ENCODE results near the gene SOS1. TPM values are rescaled to one million over a fixed set of nuclear protein-coding genes. Genes with fewer than 3 reads are reported as not detected.

SOS1 gene
- total RNA-seq, 1 experiment from 2014 or later = 28.4 TPM

- no peak for ATAC-seq
Observed at GRCh38 chr2:38933653-38934052, 187.2 kb downstream of the SOS1 start.

GRCh38 chr2:38932586-38932985 lies 188.3 kb downstream of the SOS1 start:
- no peak for ATAC-seq

More at GRCh38 chr2:38933653-38934052, 187.2 kb downstream of the SOS1 start:
- TF ChIP-seq, protein P1, sequence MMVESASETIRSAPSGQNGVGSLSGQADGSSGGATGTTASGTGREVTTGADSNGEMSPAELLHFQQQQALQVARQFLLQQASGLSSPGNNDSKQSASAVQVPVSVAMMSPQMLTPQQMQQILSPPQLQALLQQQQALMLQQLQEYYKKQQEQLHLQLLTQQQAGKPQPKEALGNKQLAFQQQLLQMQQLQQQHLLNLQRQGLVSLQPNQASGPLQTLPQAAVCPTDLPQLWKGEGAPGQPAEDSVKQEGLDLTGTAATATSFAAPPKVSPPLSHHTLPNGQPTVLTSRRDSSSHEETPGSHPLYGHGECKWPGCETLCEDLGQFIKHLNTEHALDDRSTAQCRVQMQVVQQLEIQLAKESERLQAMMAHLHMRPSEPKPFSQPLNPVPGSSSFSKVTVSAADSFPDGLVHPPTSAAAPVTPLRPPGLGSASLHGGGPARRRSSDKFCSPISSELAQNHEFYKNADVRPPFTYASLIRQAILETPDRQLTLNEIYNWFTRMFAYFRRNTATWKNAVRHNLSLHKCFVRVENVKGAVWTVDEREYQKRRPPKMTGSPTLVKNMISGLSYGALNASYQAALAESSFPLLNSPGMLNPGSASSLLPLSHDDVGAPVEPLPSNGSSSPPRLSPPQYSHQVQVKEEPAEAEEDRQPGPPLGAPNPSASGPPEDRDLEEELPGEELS (CRISPR knock-in tag; IDR thresholded peaks at IDR 0.05) = no peak
- TF ChIP-seq ZNF232 (CRISPR knock-in tag; IDR thresholded peaks at IDR 0.05) (no peak), SMAD4 (CRISPR knock-in tag; IDR thresholded peaks at IDR 0.05) (no peak), ZNF138 (CRISPR knock-in tag; conservative IDR thresholded peaks at IDR 0.05) (no peak), FOXP1 (CRISPR knock-in tag; IDR thresholded peaks at IDR 0.05; ENCODE audit: borderline replicate concordance) (no peak)
- TF ChIP-seq, protein P2, sequence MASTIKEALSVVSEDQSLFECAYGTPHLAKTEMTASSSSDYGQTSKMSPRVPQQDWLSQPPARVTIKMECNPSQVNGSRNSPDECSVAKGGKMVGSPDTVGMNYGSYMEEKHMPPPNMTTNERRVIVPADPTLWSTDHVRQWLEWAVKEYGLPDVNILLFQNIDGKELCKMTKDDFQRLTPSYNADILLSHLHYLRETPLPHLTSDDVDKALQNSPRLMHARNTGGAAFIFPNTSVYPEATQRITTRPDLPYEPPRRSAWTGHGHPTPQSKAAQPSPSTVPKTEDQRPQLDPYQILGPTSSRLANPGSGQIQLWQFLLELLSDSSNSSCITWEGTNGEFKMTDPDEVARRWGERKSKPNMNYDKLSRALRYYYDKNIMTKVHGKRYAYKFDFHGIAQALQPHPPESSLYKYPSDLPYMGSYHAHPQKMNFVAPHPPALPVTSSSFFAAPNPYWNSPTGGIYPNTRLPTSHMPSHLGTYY (CRISPR knock-in tag; IDR thresholded peaks at IDR 0.05) = no peak
- H3K27me3 Mint-ChIP-seq (ENCODE audit: low read depth) = no peaks in the 10 kb centered on the region
- no peak overlapping the region for H3K27ac Mint-ChIP-seq
- ChIA-PET POLR2A (interaction anchor here (1.0 kb wide), 1 partner anchor 182 kb away, joined by 3 read pairs; no protein-coding TSS in a partner anchor), CTCF (no interaction called here)
- no peaks in the 10 kb centered on the region for H3K9me3 Mint-ChIP-seq
- no peak overlapping the region for H3K4me3 Mint-ChIP-seq
- no peak for DNase-seq (ENCODE audit: low spot score)
- H3K4me1 Mint-ChIP-seq = no peaks in the 10 kb centered on the region
- no peaks in the 10 kb centered on the region for H3K36me3 Mint-ChIP-seq

More at GRCh38 chr2:38932586-38932985, 188.3 kb downstream of the SOS1 start:
- no peak overlapping the region for H3K27ac Mint-ChIP-seq
- no peaks in the 10 kb centered on the region for H3K4me1 Mint-ChIP-seq
- TF ChIP-seq, protein P3, sequence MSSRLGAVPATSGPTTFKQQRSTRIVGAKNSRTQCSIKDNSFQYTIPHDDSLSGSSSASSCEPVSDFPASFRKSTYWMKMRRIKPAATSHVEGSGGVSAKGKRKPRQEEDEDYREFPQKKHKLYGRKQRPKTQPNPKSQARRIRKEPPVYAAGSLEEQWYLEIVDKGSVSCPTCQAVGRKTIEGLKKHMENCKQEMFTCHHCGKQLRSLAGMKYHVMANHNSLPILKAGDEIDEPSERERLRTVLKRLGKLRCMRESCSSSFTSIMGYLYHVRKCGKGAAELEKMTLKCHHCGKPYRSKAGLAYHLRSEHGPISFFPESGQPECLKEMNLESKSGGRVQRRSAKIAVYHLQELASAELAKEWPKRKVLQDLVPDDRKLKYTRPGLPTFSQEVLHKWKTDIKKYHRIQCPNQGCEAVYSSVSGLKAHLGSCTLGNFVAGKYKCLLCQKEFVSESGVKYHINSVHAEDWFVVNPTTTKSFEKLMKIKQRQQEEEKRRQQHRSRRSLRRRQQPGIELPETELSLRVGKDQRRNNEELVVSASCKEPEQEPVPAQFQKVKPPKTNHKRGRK (CRISPR knock-in tag; IDR thresholded peaks at IDR 0.05; ENCODE audit: borderline replicate concordance) = no peak
- TF ChIP-seq ZNF263 (CRISPR knock-in tag; IDR thresholded peaks at IDR 0.05; ENCODE audit: low read depth) = no peak
- TF ChIP-seq, protein P1 (CRISPR knock-in tag; IDR thresholded peaks at IDR 0.05) = no peak
- CTCF ChIA-PET = interaction anchor here (1.0 kb wide), 1 partner anchor 15 kb away, joined by 12 read pairs; no protein-coding TSS in a partner anchor
- no peaks in the 10 kb centered on the region for H3K27me3 Mint-ChIP-seq (ENCODE audit: low read depth)
- POLR2A ChIA-PET = interaction anchor here (1.0 kb wide), 1 partner anchor 181 kb away, joined by 3 read pairs; no protein-coding TSS in a partner anchor
- DNase-seq (ENCODE audit: low spot score) = no peak
- no peaks in the 10 kb centered on the region for H3K9me3 Mint-ChIP-seq
- no peak overlapping the region for H3K4me3 Mint-ChIP-seq
- no peaks in the 10 kb centered on the region for H3K36me3 Mint-ChIP-seq

Other genes starting within 250 kb of the SOS1 start
- 22.5 to 30.3 TPM (median 26.2 TPM) in 3 replicates for gene DHX57, start 245.1 kb downstream of the SOS1 start, total RNA-seq (2021)
- 5.9 to 8.0 TPM (median 7.4 TPM) in 3 replicates for gene MORN2, start 245.1 kb downstream of the SOS1 start, total RNA-seq (2021)
- 0.42 to 0.57 TPM (median 0.50 TPM) in 3 replicates for gene ARHGEF33, start 231.2 kb downstream of the SOS1 start, total RNA-seq (2021)
- gene CDKL4, start 122.9 kb upstream of the SOS1 start, total RNA-seq (2021) = 0.16 to 0.46 TPM (median 0.34 TPM) in 3 replicates

Measured in WTC11 (cell line).